ENCODE results near the gene NKAIN4.

The NKAIN4 gene

GRCh38 chr20:63196768-63197470 is 57.3 kb downstream of the NKAIN4 start:
- DNase-seq (ENCODE audit: low read depth in 2 of 3, low spot score in 2 of 3): no peak

GRCh38 chr20:63194797-63195173 is 59.5 kb downstream of the NKAIN4 start:
- DNase-seq (ENCODE audit: low read depth in 2 of 3, low spot score in 2 of 3): no peak

- DNase-seq (ENCODE audit: low read depth in 2 of 3, low spot score in 2 of 3): no peak
These were observed 60.1 kb downstream of the NKAIN4 start for GRCh38 chr20:63194007-63194796.

GRCh38 chr20:63192721-63193120 is 61.5 kb downstream of the NKAIN4 start:
- no peak for DNase-seq (ENCODE audit: low read depth in 2 of 3, low spot score in 2 of 3)

- no peak for DNase-seq (ENCODE audit: low read depth in 2 of 3, low spot score in 2 of 3)
These were observed 62.9 kb downstream of the NKAIN4 start for GRCh38 chr20:63191400-63191799.

- no peak for DNase-seq (ENCODE audit: low read depth in 2 of 3, low spot score in 2 of 3)
These were observed 63.4 kb downstream of the NKAIN4 start for GRCh38 chr20:63190828-63191227.

Data from activated CD8-positive, alpha-beta memory T cell treated with anti-CD3 and anti-CD28 coated beads for 48 hours (primary cell).